ENCODE data around the gene THAP8.
"Not testable (repeated sequence)": the region's sequence is repeated elsewhere in the genome, so short reads cannot be mapped to it uniquely, and the experiment has no call there.

THAP8 gene

GRCh38 chr19:36086326-36086725, 32.2 kb upstream of the THAP8 start:
- H3K4me1 ChIP-seq (ENCODE audit: control insufficient read depth, insufficient read depth, low read length): no peaks in the 10 kb centered on the region
- no peaks in the 10 kb centered on the region for H3K9me3 ChIP-seq (ENCODE audit: control insufficient read depth, low read length)
- H3K27me3 ChIP-seq (ENCODE audit: control insufficient read depth, insufficient read depth, low read length): no peaks in the 10 kb centered on the region
- H3K9ac ChIP-seq (ENCODE audit: low read length): no peak overlapping the region
- H3K36me3 ChIP-seq (ENCODE audit: control insufficient read depth, insufficient read depth, low read length): no peaks in the 10 kb centered on the region
- no peak overlapping the region for H3K4me3 ChIP-seq (ENCODE audit: low read length)

GRCh38 chr19:36084231-36085009, 30.3 kb upstream of the THAP8 start:
- Histone ChIP-seq H3K9me3 (ENCODE audit: control insufficient read depth, low read length) (no peaks in the 10 kb centered on the region), H3K9ac (ENCODE audit: low read length) (no peak overlapping the region), H3K36me3 (ENCODE audit: control insufficient read depth, insufficient read depth, low read length) (no peaks in the 10 kb centered on the region), H3K4me1 (ENCODE audit: control insufficient read depth, insufficient read depth, low read length) (no peaks in the 10 kb centered on the region), H3K4me3 (ENCODE audit: low read length) (no peak overlapping the region), H3K27me3 (ENCODE audit: control insufficient read depth, insufficient read depth, low read length) (no peaks in the 10 kb centered on the region)

- no peak overlapping the region for H3K4me3 ChIP-seq (ENCODE audit: low read length)
- no peaks in the 10 kb centered on the region for H3K36me3 ChIP-seq (ENCODE audit: control insufficient read depth, insufficient read depth, low read length)
- no peak overlapping the region for H3K9ac ChIP-seq (ENCODE audit: low read length)
- no peaks in the 10 kb centered on the region for H3K9me3 ChIP-seq (ENCODE audit: control insufficient read depth, low read length)
- no peaks in the 10 kb centered on the region for H3K27me3 ChIP-seq (ENCODE audit: control insufficient read depth, insufficient read depth, low read length)
- H3K4me1 ChIP-seq (ENCODE audit: control insufficient read depth, insufficient read depth, low read length): no peaks in the 10 kb centered on the region
Measured at GRCh38 chr19:36082916-36083315, 28.8 kb upstream of the THAP8 start.

GRCh38 chr19:36081894-36082293, 27.8 kb upstream of the THAP8 start:
- no peaks in the 10 kb centered on the region for H3K27me3 ChIP-seq (ENCODE audit: control insufficient read depth, insufficient read depth, low read length)
- no peak overlapping the region for H3K4me3 ChIP-seq (ENCODE audit: low read length)
- H3K9me3 ChIP-seq (ENCODE audit: control insufficient read depth, low read length): no peaks in the 10 kb centered on the region
- no peak overlapping the region for H3K9ac ChIP-seq (ENCODE audit: low read length)
- no peaks in the 10 kb centered on the region for H3K4me1 ChIP-seq (ENCODE audit: control insufficient read depth, insufficient read depth, low read length)
- no peaks in the 10 kb centered on the region for H3K36me3 ChIP-seq (ENCODE audit: control insufficient read depth, insufficient read depth, low read length)

GRCh38 chr19:36081385-36081784, 27.3 kb upstream of the THAP8 start:
- no peak overlapping the region for H3K9ac ChIP-seq (ENCODE audit: low read length)
- H3K4me1 ChIP-seq (ENCODE audit: control insufficient read depth, insufficient read depth, low read length): no peaks in the 10 kb centered on the region
- no peak overlapping the region for H3K4me3 ChIP-seq (ENCODE audit: low read length)
- no peaks in the 10 kb centered on the region for H3K9me3 ChIP-seq (ENCODE audit: control insufficient read depth, low read length)
- no peaks in the 10 kb centered on the region for H3K27me3 ChIP-seq (ENCODE audit: control insufficient read depth, insufficient read depth, low read length)
- H3K36me3 ChIP-seq (ENCODE audit: control insufficient read depth, insufficient read depth, low read length): no peaks in the 10 kb centered on the region

GRCh38 chr19:36079389-36079945, 25.4 kb upstream of the THAP8 start:
- no peaks in the 10 kb centered on the region for H3K36me3 ChIP-seq (ENCODE audit: control insufficient read depth, insufficient read depth, low read length)

GRCh38 chr19:36073121-36073876, 19.2 kb upstream of the THAP8 start:
- Histone ChIP-seq H3K4me1 (ENCODE audit: control insufficient read depth, insufficient read depth, low read length) (no peaks in the 10 kb centered on the region), H3K9me3 (ENCODE audit: control insufficient read depth, low read length) (no peaks in the 10 kb centered on the region), H3K36me3 (ENCODE audit: control insufficient read depth, insufficient read depth, low read length) (no peaks in the 10 kb centered on the region)

More at GRCh38 chr19:36079389-36079945, 25.4 kb upstream of the THAP8 start:
- Histone ChIP-seq H3K4me3 (ENCODE audit: low read length) (no peak overlapping the region), H3K9ac (ENCODE audit: low read length) (no peak overlapping the region), H3K9me3 (ENCODE audit: control insufficient read depth, low read length) (no peaks in the 10 kb centered on the region), H3K4me1 (ENCODE audit: control insufficient read depth, insufficient read depth, low read length) (no peaks in the 10 kb centered on the region), H3K27me3 (ENCODE audit: control insufficient read depth, insufficient read depth, low read length) (no peaks in the 10 kb centered on the region)

GRCh38 chr19:36072081-36072480, 18.0 kb upstream of the THAP8 start:
- H3K27me3 ChIP-seq (ENCODE audit: control insufficient read depth, insufficient read depth, low read length): no peaks in the 10 kb centered on the region
- no peaks in the 10 kb centered on the region for H3K4me1 ChIP-seq (ENCODE audit: control insufficient read depth, insufficient read depth, low read length)
- no peak overlapping the region for H3K9ac ChIP-seq (ENCODE audit: low read length)
- H3K4me3 ChIP-seq (ENCODE audit: low read length): no peak overlapping the region
- H3K36me3 ChIP-seq (ENCODE audit: control insufficient read depth, insufficient read depth, low read length): no peaks in the 10 kb centered on the region
- H3K9me3 ChIP-seq (ENCODE audit: control insufficient read depth, low read length): no peaks in the 10 kb centered on the region

More at GRCh38 chr19:36073121-36073876, 19.2 kb upstream of the THAP8 start:
- no peaks in the 10 kb centered on the region for H3K27me3 ChIP-seq (ENCODE audit: control insufficient read depth, insufficient read depth, low read length)
- H3K9ac ChIP-seq (ENCODE audit: low read length): no peak overlapping the region
- no peak overlapping the region for H3K4me3 ChIP-seq (ENCODE audit: low read length)

- not testable (repeated sequence) for H3K27me3 ChIP-seq (ENCODE audit: control insufficient read depth, insufficient read depth, low read length); H3K4me1 ChIP-seq (ENCODE audit: control insufficient read depth, insufficient read depth, low read length); H3K9me3 ChIP-seq (ENCODE audit: control insufficient read depth, low read length); H3K36me3 ChIP-seq (ENCODE audit: control insufficient read depth, insufficient read depth, low read length); H3K9ac ChIP-seq (ENCODE audit: low read length); H3K4me3 ChIP-seq (ENCODE audit: low read length)
Measured at GRCh38 chr19:36068810-36069499, 14.9 kb upstream of the THAP8 start.

GRCh38 chr19:36067681-36068080, 13.6 kb upstream of the THAP8 start:
- no peaks in the 10 kb centered on the region for H3K4me1 ChIP-seq (ENCODE audit: control insufficient read depth, insufficient read depth, low read length)
- no peaks in the 10 kb centered on the region for H3K36me3 ChIP-seq (ENCODE audit: control insufficient read depth, insufficient read depth, low read length)

GRCh38 chr19:36064826-36065225, 10.7 kb upstream of the THAP8 start:
- H3K9ac ChIP-seq (ENCODE audit: low read length): no peak overlapping the region

More at GRCh38 chr19:36067681-36068080, 13.6 kb upstream of the THAP8 start:
- no peaks in the 10 kb centered on the region for H3K9me3 ChIP-seq (ENCODE audit: control insufficient read depth, low read length)
- H3K4me3 ChIP-seq (ENCODE audit: low read length): no peak overlapping the region
- H3K27me3 ChIP-seq (ENCODE audit: control insufficient read depth, insufficient read depth, low read length): no peaks in the 10 kb centered on the region
- H3K9ac ChIP-seq (ENCODE audit: low read length): no peak overlapping the region

GRCh38 chr19:36061367-36061766, 7.3 kb upstream of the THAP8 start:
- Histone ChIP-seq H3K4me3 (ENCODE audit: low read length) (no peak overlapping the region), H3K9ac (ENCODE audit: low read length) (no peak overlapping the region), H3K4me1 (ENCODE audit: control insufficient read depth, insufficient read depth, low read length) (no peaks in the 10 kb centered on the region), H3K9me3 (ENCODE audit: control insufficient read depth, low read length) (no peaks in the 10 kb centered on the region), H3K27me3 (ENCODE audit: control insufficient read depth, insufficient read depth, low read length) (no peaks in the 10 kb centered on the region), H3K36me3 (ENCODE audit: control insufficient read depth, insufficient read depth, low read length) (no peaks in the 10 kb centered on the region)

More at GRCh38 chr19:36064826-36065225, 10.7 kb upstream of the THAP8 start:
- Histone ChIP-seq H3K9me3 (ENCODE audit: control insufficient read depth, low read length) (no peaks in the 10 kb centered on the region), H3K36me3 (ENCODE audit: control insufficient read depth, insufficient read depth, low read length) (no peaks in the 10 kb centered on the region), H3K4me1 (ENCODE audit: control insufficient read depth, insufficient read depth, low read length) (no peaks in the 10 kb centered on the region), H3K27me3 (ENCODE audit: control insufficient read depth, insufficient read depth, low read length) (no peaks in the 10 kb centered on the region), H3K4me3 (ENCODE audit: low read length) (no peak overlapping the region)
